BE2C (cell line): ENCODE results near the gene PNISR.

Source experiments
- DNase-seq: peaks from one replicate; pipeline ENCODE4 v3.0.0-alpha.2; 2020
- H3K27me3 ChIP-seq: fragments of 250-450 bp; sonication (Bioruptor Pico); 2 replicates; pipeline ENCODE4 v1.5.1; 2020; ENCODE audit warnings: mild to moderate bottlenecking
- H3K36me3 ChIP-seq: fragments of 250-450 bp; sonication (Bioruptor Pico); 2 replicates; pipeline ENCODE4 v1.5.1; 2020; ENCODE audit warnings: mild to moderate bottlenecking
- H3K4me1 ChIP-seq: fragments of 250-450 bp; sonication (Bioruptor Pico); 2 replicates; pipeline ENCODE4 v1.5.1; 2020
- H3K4me3 ChIP-seq: 2 replicates; pipeline ENCODE4 v1.5.1; 2011; ENCODE audit warnings: low read depth, low read length
- H3K9me3 ChIP-seq: fragments of 250-450 bp; sonication (Bioruptor Pico); 2 replicates; pipeline ENCODE4 v1.5.1; 2020
- CTCF ChIP-seq: IDR thresholded peaks from 2 replicates; pipeline ENCODE4 v1.5.1; 2012; ENCODE audit warnings: mild to moderate bottlenecking, low read depth, low read length

PNISR gene

GRCh38 chr6:99393366-99393697 is 31.8 kb downstream of the PNISR start:
- Histone ChIP-seq H3K9me3 (no peaks in the 10 kb centered on the region), H3K36me3 (peaks cover 5% of the 10 kb centered on the region; the same call in 1 of the 2 replicates), H3K4me3 (peak overlapping the region; percentile 95), H3K27me3 (no peaks in the 10 kb centered on the region), H3K4me1 (no peaks in the 10 kb centered on the region)
- no peak for DNase-seq
- no peak for TF ChIP-seq CTCF

- H3K9me3 ChIP-seq = no peaks in the 10 kb centered on the region
- H3K4me3 ChIP-seq = no peak overlapping the region
- H3K27me3 ChIP-seq = no peaks in the 10 kb centered on the region
- TF ChIP-seq CTCF = no peak
- H3K4me1 ChIP-seq = no peaks in the 10 kb centered on the region
- no peaks in the 10 kb centered on the region for H3K36me3 ChIP-seq
- no peak for DNase-seq
Measured at GRCh38 chr6:99390896-99391295, 34.2 kb downstream of the PNISR start.

GRCh38 chr6:99384507-99384906 is 40.6 kb downstream of the PNISR start:
- H3K4me1 ChIP-seq = no peaks in the 10 kb centered on the region
- H3K4me3 ChIP-seq = no peak overlapping the region
- no peak for TF ChIP-seq CTCF
- H3K36me3 ChIP-seq = no peaks in the 10 kb centered on the region
- H3K9me3 ChIP-seq = no peaks in the 10 kb centered on the region
- DNase-seq = no peak
- H3K27me3 ChIP-seq = no peaks in the 10 kb centered on the region

GRCh38 chr6:99378636-99379035 is 46.5 kb downstream of the PNISR start:
- no peak for DNase-seq
- Histone ChIP-seq H3K36me3 (no peaks in the 10 kb centered on the region), H3K4me3 (no peak overlapping the region), H3K9me3 (no peaks in the 10 kb centered on the region), H3K27me3 (no peaks in the 10 kb centered on the region), H3K4me1 (no peaks in the 10 kb centered on the region)
- no peak for TF ChIP-seq CTCF

GRCh38 chr6:99369533-99369932 is 55.6 kb downstream of the PNISR start:
- no peaks in the 10 kb centered on the region for H3K9me3 ChIP-seq
- no peaks in the 10 kb centered on the region for H3K27me3 ChIP-seq
- H3K4me1 ChIP-seq = no peaks in the 10 kb centered on the region
- no peak overlapping the region for H3K4me3 ChIP-seq
- TF ChIP-seq CTCF = no peak
- DNase-seq = no peak
- no peaks in the 10 kb centered on the region for H3K36me3 ChIP-seq

- H3K9me3 ChIP-seq = no peaks in the 10 kb centered on the region
- no peaks in the 10 kb centered on the region for H3K4me1 ChIP-seq
- no peak for TF ChIP-seq CTCF
- H3K36me3 ChIP-seq = no peaks in the 10 kb centered on the region
- H3K27me3 ChIP-seq = no peaks in the 10 kb centered on the region
- H3K4me3 ChIP-seq = no peak overlapping the region
- DNase-seq = no peak
Measured at GRCh38 chr6:99366852-99367251, 58.3 kb downstream of the PNISR start.
